Neural crest cell (in vitro differentiated cells): ENCODE data around the gene GFAP. TPM values are rescaled to one million over a fixed set of nuclear protein-coding genes. Genes with fewer than 3 reads are reported as not detected.

Experiments used
- DNase-seq: peaks from one replicate; pipeline ENCODE4 v3.0.0; 2021; ENCODE audit warnings: low read depth, mixed read lengths, low spot score
- H3K27ac Mint-ChIP-seq: one replicate; pipeline ENCODE4 v1.8.0; 2021; ENCODE audit warnings: mild to moderate bottlenecking, mixed read lengths; ENCODE audit not compliant: unreplicated experiment
- H3K27me3 Mint-ChIP-seq: 2 replicates; pipeline ENCODE4 v1.8.0; 2021; ENCODE audit warnings: low read depth, mild to moderate bottlenecking, mixed read lengths
- H3K36me3 Mint-ChIP-seq: 2 replicates; pipeline ENCODE4 v1.8.0; 2021; ENCODE audit warnings: low read depth, mild to moderate bottlenecking, mixed read lengths
- H3K4me1 Mint-ChIP-seq: 2 replicates; pipeline ENCODE4 v1.8.0; 2021; ENCODE audit warnings: mixed read lengths
- H3K4me3 Mint-ChIP-seq: one replicate; pipeline ENCODE4 v1.8.0; 2021; ENCODE audit warnings: mild to moderate bottlenecking, mixed read lengths
- H3K9me3 Mint-ChIP-seq: 2 replicates; pipeline ENCODE4 v1.8.0; 2021; ENCODE audit warnings: mixed read lengths
- total RNA-seq: library from RNA; stranded (reverse); gene quantifications from 2 replicates; pipeline ENCODE4 v1.2.1, GENCODE V29; 2021
- TF ChIP-seq, protein P1 (sequence below): fragments of 200-600 bp; sonication (generic); conservative IDR thresholded peaks from 2 replicates; pipeline ENCODE4 v1.5.0; 2021; ENCODE audit warnings: antibody characterized with exemption, mild to moderate bottlenecking

Gene GFAP
- total RNA-seq, 1 donor from 2014 or later: not detected

DNA sequence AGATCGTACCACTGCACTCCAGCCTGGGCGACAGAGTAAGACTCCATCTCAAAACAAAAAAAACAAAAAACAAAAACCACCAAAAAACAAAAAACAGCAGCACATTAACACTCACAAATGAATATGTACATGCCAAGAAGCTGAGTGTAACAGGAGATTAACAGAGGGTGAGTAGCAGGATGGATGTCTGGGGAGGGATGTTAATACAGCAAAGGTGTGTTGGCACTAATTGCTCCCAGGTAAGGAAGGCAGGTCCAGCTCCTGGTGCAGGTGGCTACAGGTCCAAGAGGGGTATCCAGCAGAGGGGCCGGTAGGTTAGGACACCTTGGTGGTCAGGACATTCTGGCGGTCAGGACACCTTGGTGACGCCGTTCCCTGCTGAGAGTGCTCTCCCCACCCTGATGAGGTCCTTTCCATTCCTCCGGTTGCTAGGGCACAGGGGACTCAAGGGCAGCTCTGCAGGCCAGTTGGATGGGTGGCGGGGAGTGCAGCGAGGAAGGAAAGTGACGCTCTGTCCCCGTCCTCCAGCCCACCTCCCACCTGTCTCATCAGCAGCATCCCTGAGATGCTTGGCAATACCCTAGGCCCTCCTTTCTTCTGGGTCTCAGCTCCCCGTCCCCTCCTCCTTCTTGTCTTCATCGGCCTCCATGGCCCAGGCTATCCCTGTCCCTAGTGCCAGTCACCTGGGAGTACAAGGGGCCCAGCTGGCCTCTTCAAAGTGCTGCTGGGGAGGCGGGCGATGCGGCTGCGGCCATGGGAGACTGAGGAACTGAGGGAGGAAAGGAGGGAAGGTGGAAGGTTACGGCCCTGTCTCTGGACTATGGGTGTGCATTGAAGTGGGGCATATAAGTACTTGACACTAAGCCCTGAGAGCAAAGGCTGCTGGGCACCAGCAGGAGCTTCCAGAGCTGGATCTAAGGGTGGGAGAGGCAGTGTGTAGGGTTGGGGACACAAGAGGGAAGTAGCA is 10.7 kb upstream of the GFAP start:
- H3K9me3 Mint-ChIP-seq: no peaks in the 10 kb centered on the region
- peaks cover 12% of the 10 kb centered on the region for H3K27me3 Mint-ChIP-seq
- TF ChIP-seq, protein P1, sequence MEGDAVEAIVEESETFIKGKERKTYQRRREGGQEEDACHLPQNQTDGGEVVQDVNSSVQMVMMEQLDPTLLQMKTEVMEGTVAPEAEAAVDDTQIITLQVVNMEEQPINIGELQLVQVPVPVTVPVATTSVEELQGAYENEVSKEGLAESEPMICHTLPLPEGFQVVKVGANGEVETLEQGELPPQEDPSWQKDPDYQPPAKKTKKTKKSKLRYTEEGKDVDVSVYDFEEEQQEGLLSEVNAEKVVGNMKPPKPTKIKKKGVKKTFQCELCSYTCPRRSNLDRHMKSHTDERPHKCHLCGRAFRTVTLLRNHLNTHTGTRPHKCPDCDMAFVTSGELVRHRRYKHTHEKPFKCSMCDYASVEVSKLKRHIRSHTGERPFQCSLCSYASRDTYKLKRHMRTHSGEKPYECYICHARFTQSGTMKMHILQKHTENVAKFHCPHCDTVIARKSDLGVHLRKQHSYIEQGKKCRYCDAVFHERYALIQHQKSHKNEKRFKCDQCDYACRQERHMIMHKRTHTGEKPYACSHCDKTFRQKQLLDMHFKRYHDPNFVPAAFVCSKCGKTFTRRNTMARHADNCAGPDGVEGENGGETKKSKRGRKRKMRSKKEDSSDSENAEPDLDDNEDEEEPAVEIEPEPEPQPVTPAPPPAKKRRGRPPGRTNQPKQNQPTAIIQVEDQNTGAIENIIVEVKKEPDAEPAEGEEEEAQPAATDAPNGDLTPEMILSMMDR: no peak
- DNase-seq: no peak
- H3K27ac Mint-ChIP-seq: no peak overlapping the region
- H3K4me3 Mint-ChIP-seq: no peak overlapping the region
- H3K4me1 Mint-ChIP-seq: peaks cover 20% of the 10 kb centered on the region
- H3K36me3 Mint-ChIP-seq: peaks cover 14% of the 10 kb centered on the region

DNA sequence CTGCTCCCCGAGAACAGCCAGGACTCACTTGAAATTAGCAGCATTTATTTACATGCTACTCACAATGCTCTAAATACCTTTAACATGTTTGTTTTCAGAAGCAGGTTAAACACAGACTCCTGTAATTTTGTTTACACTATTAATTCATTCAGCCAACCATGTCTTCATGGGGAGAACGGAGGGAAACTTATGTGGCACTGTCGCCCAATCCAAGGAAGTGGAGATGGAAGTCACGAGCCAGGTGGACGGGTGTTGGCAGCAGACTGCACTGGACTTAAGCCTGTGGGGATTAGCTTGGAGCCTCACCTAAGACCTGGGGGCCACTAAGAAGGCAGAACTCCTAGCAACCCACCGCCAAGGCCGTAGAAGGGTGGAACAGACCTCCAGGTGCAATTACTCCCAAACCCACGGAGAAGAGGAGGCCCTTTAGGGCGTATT is 8.8 kb upstream of the GFAP start:
- H3K27me3 Mint-ChIP-seq: peaks cover 20% of the 10 kb centered on the region
- no peak overlapping the region for H3K27ac Mint-ChIP-seq
- DNase-seq: no peak
- H3K4me1 Mint-ChIP-seq: peaks cover 31% of the 10 kb centered on the region
- H3K4me3 Mint-ChIP-seq: no peak overlapping the region
- H3K9me3 Mint-ChIP-seq: no peaks in the 10 kb centered on the region
- peaks cover 10% of the 10 kb centered on the region for H3K36me3 Mint-ChIP-seq
- TF ChIP-seq, protein P1: no peak

DNA sequence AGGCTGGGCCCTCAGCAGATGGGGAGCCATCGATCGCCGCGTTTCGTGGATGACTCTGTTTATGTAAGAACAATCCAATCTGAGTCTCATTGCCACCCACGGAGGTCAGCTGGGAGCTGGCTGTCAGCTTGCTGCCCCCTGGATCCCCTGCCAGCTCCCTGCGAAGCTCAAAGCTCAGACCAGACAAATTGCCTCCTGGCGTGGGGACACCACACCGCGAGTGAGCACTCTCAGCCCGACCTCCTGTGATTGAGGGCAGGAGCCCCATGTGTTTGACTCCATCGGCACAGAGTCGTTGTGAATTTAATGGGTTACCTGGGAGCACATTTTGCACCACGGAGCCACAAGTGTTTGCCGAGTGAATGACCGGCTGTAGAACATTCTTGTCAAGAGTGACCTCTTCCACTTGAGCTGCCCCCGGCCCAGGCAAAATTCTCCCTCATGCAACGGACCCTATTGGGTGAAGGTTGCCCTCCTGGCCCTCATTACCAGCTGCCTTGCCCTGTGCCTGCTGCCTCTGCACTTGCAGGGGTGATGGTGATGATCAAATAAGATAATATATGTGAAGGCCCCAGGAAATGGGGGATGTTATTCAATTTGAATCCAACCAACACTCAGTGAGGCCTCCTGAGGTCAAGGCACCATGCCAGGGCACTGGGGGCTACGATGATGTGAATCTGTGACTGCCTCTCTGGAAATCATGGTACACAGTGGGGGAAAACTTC is 7.6 kb upstream of the GFAP start:
- H3K4me3 Mint-ChIP-seq: peak overlapping the region; percentile 52
- no peak overlapping the region for H3K27ac Mint-ChIP-seq
- H3K4me1 Mint-ChIP-seq: peaks cover 31% of the 10 kb centered on the region
- peaks cover 20% of the 10 kb centered on the region for H3K27me3 Mint-ChIP-seq
- peaks cover 10% of the 10 kb centered on the region for H3K36me3 Mint-ChIP-seq
- DNase-seq: no peak
- no peaks in the 10 kb centered on the region for H3K9me3 Mint-ChIP-seq
- TF ChIP-seq, protein P1: no peak

DNA sequence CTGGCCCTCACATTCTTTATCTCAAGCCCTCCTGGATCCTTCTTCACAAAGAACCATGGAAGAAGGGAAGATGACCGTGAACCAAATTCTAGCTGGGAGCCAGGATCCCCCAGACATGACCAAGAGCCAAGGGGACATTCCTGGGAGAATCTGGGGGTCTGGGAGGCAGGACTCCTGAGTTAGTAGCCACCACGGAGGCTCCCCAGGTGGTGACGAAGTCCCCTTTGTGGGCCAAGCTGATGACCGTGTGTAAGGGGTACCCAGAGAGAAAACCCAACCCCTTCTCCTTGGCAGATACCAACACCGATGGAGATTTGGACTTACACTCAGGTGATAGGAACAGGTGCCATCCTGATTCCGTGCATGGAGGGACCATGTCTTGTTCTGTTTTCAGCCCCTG is 6.8 kb upstream of the GFAP start:
- Mint-ChIP-seq H3K27me3 (peaks cover 20% of the 10 kb centered on the region), H3K4me3 (no peak overlapping the region), H3K27ac (no peak overlapping the region), H3K9me3 (no peaks in the 10 kb centered on the region), H3K4me1 (peaks cover 31% of the 10 kb centered on the region), H3K36me3 (peaks cover 10% of the 10 kb centered on the region)
- DNase-seq: no peak
- TF ChIP-seq, protein P1: no peak

DNA sequence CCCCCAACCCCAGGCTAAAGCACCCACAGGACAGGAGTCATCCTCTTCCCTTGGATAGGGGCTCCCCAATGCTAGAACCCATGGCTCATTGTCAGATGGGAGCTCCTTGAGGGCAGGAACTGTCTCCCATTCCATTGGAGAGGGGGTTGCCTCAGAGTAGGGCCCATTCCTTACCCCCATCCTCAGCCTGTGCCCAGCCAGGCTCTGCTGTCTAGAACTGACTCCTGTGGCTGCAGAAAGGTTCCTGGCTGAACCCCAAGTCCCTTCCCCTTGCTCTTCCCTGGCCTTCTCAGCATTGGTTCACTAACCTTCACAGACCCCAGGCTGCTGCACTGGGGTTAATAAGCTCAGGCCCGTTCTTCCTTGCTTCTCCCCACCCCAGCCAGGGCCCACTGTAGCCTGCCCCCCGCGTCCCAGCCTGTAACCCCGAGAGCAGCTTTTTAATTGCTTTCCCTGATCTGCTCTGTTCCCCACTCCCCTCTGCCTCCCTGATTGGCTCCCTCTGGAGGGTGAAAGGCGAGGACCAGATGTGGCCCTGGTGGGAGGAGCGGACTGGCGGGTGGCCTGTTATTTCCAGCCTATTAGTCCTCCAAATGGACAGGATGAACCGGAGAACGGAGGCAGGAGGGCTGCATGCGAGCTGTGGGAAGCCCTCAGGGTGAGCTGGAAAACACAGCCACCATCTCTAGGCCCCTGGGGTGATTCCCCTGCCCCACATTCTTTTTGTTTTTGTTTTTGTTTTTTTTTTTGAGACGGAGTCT is 6.0 kb upstream of the GFAP start:
- H3K36me3 Mint-ChIP-seq: peaks cover 6% of the 10 kb centered on the region
- no peaks in the 10 kb centered on the region for H3K9me3 Mint-ChIP-seq
- no peak for DNase-seq
- H3K4me3 Mint-ChIP-seq: peak overlapping the region; percentile 61
- H3K4me1 Mint-ChIP-seq: peaks cover 35% of the 10 kb centered on the region
- TF ChIP-seq, protein P1: no peak
- H3K27me3 Mint-ChIP-seq: peaks cover 20% of the 10 kb centered on the region
- no peak overlapping the region for H3K27ac Mint-ChIP-seq
